CD4-positive, alpha-beta T cell treated with Interleukin-10 for 1 hour (primary cell): Measurements from ENCODE around the gene GPSM1.
"Not testable (repeated sequence)": the region's sequence is repeated elsewhere in the genome, so short reads cannot be mapped to it uniquely, and the experiment has no call there.

Source experiments
- DNase-seq: peaks from one replicate; pipeline ENCODE4 v3.0.0-alpha.2; 2020

The GPSM1 gene

GRCh38 chr9:136401173-136401922 lies 74.0 kb downstream of the GPSM1 start:
- DNase-seq: no peak

- no peak for DNase-seq
Measured at GRCh38 chr9:136402067-136402466, 74.7 kb downstream of the GPSM1 start.

- peak; percentile 90 for DNase-seq
Measured at GRCh38 chr9:136403538-136403914, 76.2 kb downstream of the GPSM1 start.

- DNase-seq: peak; percentile 66
Measured at GRCh38 chr9:136403915-136404800, 76.8 kb downstream of the GPSM1 start.

- DNase-seq: no peak
Measured at GRCh38 chr9:136404801-136405136, 77.4 kb downstream of the GPSM1 start.

- DNase-seq: no peak
Measured at GRCh38 chr9:136405481-136405880, 78.1 kb downstream of the GPSM1 start.

GRCh38 chr9:136405904-136406303 lies 78.6 kb downstream of the GPSM1 start:
- DNase-seq: not testable (repeated sequence)

GRCh38 chr9:136407061-136407460 lies 79.7 kb downstream of the GPSM1 start:
- DNase-seq: not testable (repeated sequence)

GRCh38 chr9:136407911-136408310 lies 80.6 kb downstream of the GPSM1 start:
- DNase-seq: no peak
